MM.1S (cell line): Measurements from ENCODE around the gene ZNF184.

Source experiments
- EZH2 ChIP-seq: fragments of 300-600 bp; sonication (generic); optimal IDR thresholded peaks from 2 replicates; pipeline ENCODE3; 2017; ENCODE audit warnings: low read depth, mild to moderate bottlenecking, antibody characterized with exemption, low read length, mixed read lengths
- TF ChIP-seq, protein P1 (sequence below): fragments of 300-600 bp; sonication (generic); IDR thresholded peaks from 2 replicates; pipeline ENCODE4 v1.5.1; 2016; ENCODE audit warnings: antibody characterized with exemption, low read length, mixed read lengths

DNA sequence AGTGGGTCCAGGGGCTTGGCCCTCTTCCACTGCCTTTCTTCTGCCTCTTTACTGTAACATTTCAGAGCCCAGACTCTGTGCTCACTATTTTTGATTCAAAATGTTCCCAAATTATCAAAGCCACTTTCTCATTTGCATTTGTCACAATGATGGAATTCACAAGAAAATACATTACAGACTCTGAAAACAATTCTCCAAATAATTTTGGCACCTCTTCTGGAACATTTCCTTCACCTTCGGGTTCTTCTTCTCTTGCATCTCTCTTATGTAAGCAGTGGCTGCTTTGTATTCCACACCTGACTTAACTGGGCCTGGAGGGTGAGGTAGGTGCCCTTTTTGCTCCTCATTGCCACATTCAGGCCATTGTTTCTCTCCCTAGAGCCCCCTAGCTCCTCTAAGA, 30.0 kb downstream of the ZNF184 start:
- TF ChIP-seq, protein P1, sequence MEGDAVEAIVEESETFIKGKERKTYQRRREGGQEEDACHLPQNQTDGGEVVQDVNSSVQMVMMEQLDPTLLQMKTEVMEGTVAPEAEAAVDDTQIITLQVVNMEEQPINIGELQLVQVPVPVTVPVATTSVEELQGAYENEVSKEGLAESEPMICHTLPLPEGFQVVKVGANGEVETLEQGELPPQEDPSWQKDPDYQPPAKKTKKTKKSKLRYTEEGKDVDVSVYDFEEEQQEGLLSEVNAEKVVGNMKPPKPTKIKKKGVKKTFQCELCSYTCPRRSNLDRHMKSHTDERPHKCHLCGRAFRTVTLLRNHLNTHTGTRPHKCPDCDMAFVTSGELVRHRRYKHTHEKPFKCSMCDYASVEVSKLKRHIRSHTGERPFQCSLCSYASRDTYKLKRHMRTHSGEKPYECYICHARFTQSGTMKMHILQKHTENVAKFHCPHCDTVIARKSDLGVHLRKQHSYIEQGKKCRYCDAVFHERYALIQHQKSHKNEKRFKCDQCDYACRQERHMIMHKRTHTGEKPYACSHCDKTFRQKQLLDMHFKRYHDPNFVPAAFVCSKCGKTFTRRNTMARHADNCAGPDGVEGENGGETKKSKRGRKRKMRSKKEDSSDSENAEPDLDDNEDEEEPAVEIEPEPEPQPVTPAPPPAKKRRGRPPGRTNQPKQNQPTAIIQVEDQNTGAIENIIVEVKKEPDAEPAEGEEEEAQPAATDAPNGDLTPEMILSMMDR, result no peak
- TF ChIP-seq EZH2, result no peak
